Mesothelial cell of epicardium (in vitro differentiated cells): ENCODE results near the gene TCEANC2. TPM values are rescaled to one million over a fixed set of nuclear protein-coding genes. Genes with fewer than 3 reads are reported as not detected.

Experiments
- DNase-seq, 2 experiments: peaks; one replicate each; pipeline ENCODE4 v3.0.0; 2021; ENCODE audit warnings: low spot score in 2 of 2; ENCODE audit not compliant: unreplicated experiment in 2 of 2
- H3K27ac Mint-ChIP-seq: 2 replicates; pipeline ENCODE4 v1.8.0; 2021; ENCODE audit warnings: mixed read lengths
- H3K27me3 Mint-ChIP-seq: 2 replicates; pipeline ENCODE4 v1.8.0; 2021; ENCODE audit warnings: low read depth, mixed read lengths
- H3K36me3 Mint-ChIP-seq: 2 replicates; pipeline ENCODE4 v1.8.0; 2021; ENCODE audit warnings: mixed read lengths
- H3K4me1 Mint-ChIP-seq: 2 replicates; pipeline ENCODE4 v1.8.0; 2021; ENCODE audit warnings: mixed read lengths
- H3K4me3 Mint-ChIP-seq: 2 replicates; pipeline ENCODE4 v1.8.0; 2021; ENCODE audit warnings: mild to moderate bottlenecking, moderate library complexity, mixed read lengths
- H3K9me3 Mint-ChIP-seq: 2 replicates; pipeline ENCODE4 v1.8.0; 2021; ENCODE audit warnings: mixed read lengths
- CTCF ChIP-seq: fragments of 200-600 bp; sonication (generic); IDR thresholded peaks from one replicate; pipeline ENCODE4 v1.5.0; 2021; ENCODE audit warnings: antibody characterized with exemption; ENCODE audit not compliant: unreplicated experiment
- total RNA-seq: library from RNA; stranded (reverse); gene quantifications from 3 replicates; pipeline ENCODE4 v1.2.1, GENCODE V29; 2021

TCEANC2 gene
- total RNA-seq, 1 donor from 2014 or later = 7.8 TPM

DNA sequence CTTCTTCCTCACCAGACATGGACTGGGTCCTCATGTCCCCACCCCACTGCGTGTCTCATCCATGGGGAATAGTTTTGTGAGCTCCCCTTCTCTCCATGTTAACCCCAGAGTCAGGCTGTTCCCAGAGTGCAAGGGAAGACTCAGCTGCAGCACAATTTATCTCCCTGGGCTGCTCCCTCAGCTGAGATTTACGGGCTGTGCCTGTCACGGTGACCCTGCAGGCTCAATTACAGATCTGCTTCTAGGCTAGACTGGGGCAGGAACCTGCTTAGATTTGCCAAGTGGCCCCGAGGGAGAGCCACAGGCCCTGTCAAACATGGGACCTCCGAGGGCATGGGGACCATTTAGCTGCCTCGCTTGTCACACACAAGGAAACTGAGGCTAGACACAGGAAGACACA lies 61.5 kb downstream of the TCEANC2 start:
- no peak for DNase-seq
- H3K27ac Mint-ChIP-seq = no peak overlapping the region
- H3K27me3 Mint-ChIP-seq = no peaks in the 10 kb centered on the region
- H3K9me3 Mint-ChIP-seq = no peaks in the 10 kb centered on the region
- H3K4me1 Mint-ChIP-seq = peaks cover 6% of the 10 kb centered on the region
- TF ChIP-seq CTCF = no peak
- no peak overlapping the region for H3K4me3 Mint-ChIP-seq
- H3K36me3 Mint-ChIP-seq = no peaks in the 10 kb centered on the region

- no peak for TF ChIP-seq CTCF
- Mint-ChIP-seq H3K9me3 (no peaks in the 10 kb centered on the region), H3K36me3 (no peaks in the 10 kb centered on the region), H3K27ac (no peak overlapping the region), H3K4me1 (peaks cover 6% of the 10 kb centered on the region), H3K27me3 (no peaks in the 10 kb centered on the region), H3K4me3 (no peak overlapping the region)
- DNase-seq = no peak
Observed at GRCh38 chr1:54115520-54115919, 62.1 kb downstream of the TCEANC2 start.

- no peak for TF ChIP-seq CTCF
- Mint-ChIP-seq H3K4me3 (no peak overlapping the region), H3K27ac (no peak overlapping the region), H3K4me1 (peaks cover 15% of the 10 kb centered on the region), H3K36me3 (no peaks in the 10 kb centered on the region), H3K9me3 (no peaks in the 10 kb centered on the region), H3K27me3 (peaks cover 14% of the 10 kb centered on the region)
- DNase-seq = no peak
Observed at GRCh38 chr1:54117815-54118563, 64.6 kb downstream of the TCEANC2 start.

DNA sequence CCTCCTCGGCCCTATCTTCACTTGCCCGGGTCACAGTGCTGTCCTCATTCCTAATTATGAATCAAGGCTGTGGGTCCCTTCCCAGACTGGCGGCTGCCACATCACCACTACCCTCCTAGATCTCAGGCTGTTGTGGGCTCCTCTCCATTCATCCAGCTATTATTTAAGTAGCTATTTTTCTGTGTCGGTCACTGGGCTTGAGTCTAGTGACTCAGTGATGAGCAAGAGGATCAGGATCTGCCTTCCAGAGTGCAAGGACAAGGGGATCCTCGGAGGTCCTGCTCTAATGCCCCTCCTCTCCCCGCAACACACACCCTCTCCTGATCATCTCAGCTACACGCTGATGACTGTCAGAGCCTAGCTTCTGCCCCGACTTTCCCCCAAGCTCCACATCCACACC lies 65.3 kb downstream of the TCEANC2 start:
- no peak overlapping the region for H3K4me3 Mint-ChIP-seq
- no peaks in the 10 kb centered on the region for H3K9me3 Mint-ChIP-seq
- peaks cover 15% of the 10 kb centered on the region for H3K4me1 Mint-ChIP-seq
- peaks cover 15% of the 10 kb centered on the region for H3K27me3 Mint-ChIP-seq
- no peak for TF ChIP-seq CTCF
- H3K36me3 Mint-ChIP-seq = no peaks in the 10 kb centered on the region
- no peak overlapping the region for H3K27ac Mint-ChIP-seq
- no peak for DNase-seq

- H3K27ac Mint-ChIP-seq = no peak overlapping the region
- no peaks in the 10 kb centered on the region for H3K36me3 Mint-ChIP-seq
- TF ChIP-seq CTCF = no peak
- peaks cover 14% of the 10 kb centered on the region for H3K4me1 Mint-ChIP-seq
- peaks cover 15% of the 10 kb centered on the region for H3K27me3 Mint-ChIP-seq
- DNase-seq = no peak
- no peaks in the 10 kb centered on the region for H3K9me3 Mint-ChIP-seq
- no peak overlapping the region for H3K4me3 Mint-ChIP-seq
Observed at GRCh38 chr1:54120018-54120697, 66.8 kb downstream of the TCEANC2 start.
